NT2/D1 (cell line): ENCODE measurements around the gene EMD.
"Not testable (repeated sequence)": the region's sequence is repeated elsewhere in the genome, so short reads cannot be mapped to it uniquely, and the experiment has no call there.

Experiments used
- SUZ12 ChIP-seq: IDR thresholded peaks from 2 replicates; pipeline ENCODE4 v1.6.1; 2011; ENCODE audit not compliant: insufficient read length, insufficient read depth; ENCODE audit errors: extremely low read depth
- YY1 ChIP-seq: IDR thresholded peaks from 2 replicates; pipeline ENCODE4 v1.6.1; 2011; ENCODE audit not compliant: insufficient read length, insufficient read depth
- ZNF274 ChIP-seq: IDR thresholded peaks from 2 replicates; pipeline ENCODE4 v1.6.1; 2011; ENCODE audit warnings: mild to moderate bottlenecking, low read depth, low read length

DNA sequence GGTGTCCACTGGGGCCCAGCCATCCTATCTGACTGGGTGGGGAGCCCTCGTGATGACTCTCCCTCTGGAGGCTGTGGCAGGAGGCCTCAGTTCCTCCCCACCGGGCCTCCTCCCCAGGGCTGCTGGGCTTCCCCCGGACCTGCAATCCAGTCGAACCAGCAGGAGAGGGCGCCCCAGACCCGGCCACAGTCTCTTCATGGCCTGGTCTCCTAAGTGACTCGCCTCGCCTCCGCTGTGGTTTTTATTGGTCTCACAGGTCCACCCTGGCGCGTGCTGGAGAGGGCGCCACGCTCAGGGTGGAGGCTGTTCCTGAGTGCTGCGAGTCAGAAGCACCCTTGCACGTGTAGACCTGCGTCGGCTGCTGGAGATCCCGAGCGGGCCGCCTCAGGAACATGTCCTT, 35.5 kb upstream of the EMD start:
- TF ChIP-seq YY1, ZNF274, SUZ12: not testable (repeated sequence)
